Activated T-cell treated with anti-CD3 and anti-CD28 coated beads, Interleukin-2, amount 50 U/mL, for 4 hours (primary cell): ENCODE data around the gene GRB10. TPM values are rescaled to one million over a fixed set of nuclear protein-coding genes. Genes with fewer than 3 reads are reported as not detected.

Experiments used
- ATAC-seq, 2 donors: fragments of 200-7000 bp; cut with Tn5 transposase; one replicate each; pipeline ENCODE4 v1.10.0; 2021
- DNase-seq: peaks from one replicate; pipeline ENCODE4 v3.0.0-alpha.2; 2020
- H3K27me3 Mint-ChIP-seq: one replicate; pipeline ENCODE4 v1.8.0; 2021; ENCODE audit warnings: low read depth, mixed read lengths
- H3K36me3 Mint-ChIP-seq: one replicate; pipeline ENCODE4 v1.8.0; 2022; ENCODE audit warnings: mixed read lengths; ENCODE audit not compliant: insufficient read depth
- H3K4me1 Mint-ChIP-seq: one replicate; pipeline ENCODE4 v1.8.0; 2021; ENCODE audit warnings: low read depth, mixed read lengths
- H3K4me3 Mint-ChIP-seq: one replicate; pipeline ENCODE4 v1.8.0; 2021; ENCODE audit warnings: mild to moderate bottlenecking, moderate library complexity, mixed read lengths
- H3K9me3 Mint-ChIP-seq: one replicate; pipeline ENCODE4 v1.8.0; 2021; ENCODE audit warnings: mixed read lengths
- total RNA-seq, 3 donors: library from RNA; stranded (reverse); gene quantifications; one replicate each; pipeline ENCODE4 v1.2.1, GENCODE V29; 2021

Gene GRB10
- total RNA-seq, 3 donors from 2014 or later = 1.3 to 3.7 (median 3.3) TPM

- Mint-ChIP-seq H3K4me1 (peaks cover 27% of the 10 kb centered on the region), H3K27me3 (no peaks in the 10 kb centered on the region), H3K36me3 (no peaks in the 10 kb centered on the region), H3K4me3 (no peak overlapping the region), H3K9me3 (no peaks in the 10 kb centered on the region)
- ATAC-seq (no peak), DNase-seq (no peak)
Measured at GRCh38 chr7:50667338-50667737, 115.4 kb downstream of the GRB10 start.

GRCh38 chr7:50666124-50666496 lies 116.6 kb downstream of the GRB10 start:
- DNase-seq (no peak), ATAC-seq (no peak)
- peaks cover 39% of the 10 kb centered on the region for H3K4me1 Mint-ChIP-seq
- no peak overlapping the region for H3K4me3 Mint-ChIP-seq
- no peaks in the 10 kb centered on the region for H3K36me3 Mint-ChIP-seq
- no peaks in the 10 kb centered on the region for H3K9me3 Mint-ChIP-seq
- no peaks in the 10 kb centered on the region for H3K27me3 Mint-ChIP-seq

- peaks cover 45% of the 10 kb centered on the region for H3K4me1 Mint-ChIP-seq
- H3K36me3 Mint-ChIP-seq = no peaks in the 10 kb centered on the region
- no peaks in the 10 kb centered on the region for H3K9me3 Mint-ChIP-seq
- no peaks in the 10 kb centered on the region for H3K27me3 Mint-ChIP-seq
- DNase-seq (no peak), ATAC-seq (no peak)
- no peak overlapping the region for H3K4me3 Mint-ChIP-seq
Measured at GRCh38 chr7:50665403-50666123, 117.1 kb downstream of the GRB10 start.

GRCh38 chr7:50664937-50665336 lies 117.8 kb downstream of the GRB10 start:
- Mint-ChIP-seq H3K9me3 (no peaks in the 10 kb centered on the region), H3K4me1 (peaks cover 51% of the 10 kb centered on the region), H3K36me3 (no peaks in the 10 kb centered on the region), H3K27me3 (no peaks in the 10 kb centered on the region), H3K4me3 (no peak overlapping the region)
- no peak for DNase-seq
- ATAC-seq = peak; percentile 12 to 16

- no peaks in the 10 kb centered on the region for H3K27me3 Mint-ChIP-seq
- no peaks in the 10 kb centered on the region for H3K36me3 Mint-ChIP-seq
- no peaks in the 10 kb centered on the region for H3K9me3 Mint-ChIP-seq
- H3K4me1 Mint-ChIP-seq = peaks cover 55% of the 10 kb centered on the region
- no peak overlapping the region for H3K4me3 Mint-ChIP-seq
- ATAC-seq = peak; percentile 75 to 80
- DNase-seq = no peak
Measured at GRCh38 chr7:50664461-50664922, 118.2 kb downstream of the GRB10 start.

- H3K4me3 Mint-ChIP-seq = no peak overlapping the region
- DNase-seq = no peak
- no peaks in the 10 kb centered on the region for H3K36me3 Mint-ChIP-seq
- no peaks in the 10 kb centered on the region for H3K27me3 Mint-ChIP-seq
- no peaks in the 10 kb centered on the region for H3K9me3 Mint-ChIP-seq
- ATAC-seq = no peak
- peaks cover 55% of the 10 kb centered on the region for H3K4me1 Mint-ChIP-seq
Measured at GRCh38 chr7:50663396-50664102, 119.1 kb downstream of the GRB10 start.

GRCh38 chr7:50662996-50663395 lies 119.7 kb downstream of the GRB10 start:
- Mint-ChIP-seq H3K27me3 (no peaks in the 10 kb centered on the region), H3K4me3 (no peak overlapping the region), H3K4me1 (peaks cover 55% of the 10 kb centered on the region), H3K36me3 (no peaks in the 10 kb centered on the region), H3K9me3 (no peaks in the 10 kb centered on the region)
- DNase-seq = no peak
- no peak for ATAC-seq

GRCh38 chr7:50662041-50662694 lies 120.5 kb downstream of the GRB10 start:
- peaks cover 55% of the 10 kb centered on the region for H3K4me1 Mint-ChIP-seq
- H3K4me3 Mint-ChIP-seq = peak overlapping the region; percentile 59
- DNase-seq (no peak), ATAC-seq (no peak)
- H3K36me3 Mint-ChIP-seq = no peaks in the 10 kb centered on the region
- no peaks in the 10 kb centered on the region for H3K9me3 Mint-ChIP-seq
- H3K27me3 Mint-ChIP-seq = no peaks in the 10 kb centered on the region

GRCh38 chr7:50661345-50662040 lies 121.2 kb downstream of the GRB10 start:
- no peak for ATAC-seq
- no peaks in the 10 kb centered on the region for H3K36me3 Mint-ChIP-seq
- peak overlapping the region; percentile 59 for H3K4me3 Mint-ChIP-seq
- DNase-seq = no peak
- no peaks in the 10 kb centered on the region for H3K9me3 Mint-ChIP-seq
- H3K27me3 Mint-ChIP-seq = no peaks in the 10 kb centered on the region
- peaks cover 55% of the 10 kb centered on the region for H3K4me1 Mint-ChIP-seq

- peaks cover 55% of the 10 kb centered on the region for H3K4me1 Mint-ChIP-seq
- H3K9me3 Mint-ChIP-seq = no peaks in the 10 kb centered on the region
- peak overlapping the region; percentile 68 for H3K4me3 Mint-ChIP-seq
- H3K36me3 Mint-ChIP-seq = no peaks in the 10 kb centered on the region
- ATAC-seq (no peak), DNase-seq (no peak)
- no peaks in the 10 kb centered on the region for H3K27me3 Mint-ChIP-seq
Measured at GRCh38 chr7:50660830-50661175, 121.9 kb downstream of the GRB10 start.

- Mint-ChIP-seq H3K4me1 (peaks cover 54% of the 10 kb centered on the region), H3K27me3 (no peaks in the 10 kb centered on the region), H3K4me3 (peak overlapping the region; percentile 68), H3K36me3 (no peaks in the 10 kb centered on the region), H3K9me3 (no peaks in the 10 kb centered on the region)
- ATAC-seq (peak; percentile 39 to 51), DNase-seq (peak; percentile 27)
Measured at GRCh38 chr7:50660040-50660829, 122.5 kb downstream of the GRB10 start.

- ATAC-seq (no peak), DNase-seq (no peak)
- Mint-ChIP-seq H3K36me3 (no peaks in the 10 kb centered on the region), H3K4me1 (peaks cover 48% of the 10 kb centered on the region), H3K4me3 (peak overlapping the region; percentile 68), H3K9me3 (no peaks in the 10 kb centered on the region), H3K27me3 (no peaks in the 10 kb centered on the region)
Measured at GRCh38 chr7:50659329-50659965, 123.2 kb downstream of the GRB10 start.

GRCh38 chr7:50658696-50659095 lies 124.0 kb downstream of the GRB10 start:
- ATAC-seq (no peak), DNase-seq (no peak)
- H3K4me1 Mint-ChIP-seq = peaks cover 42% of the 10 kb centered on the region
- H3K27me3 Mint-ChIP-seq = no peaks in the 10 kb centered on the region
- H3K9me3 Mint-ChIP-seq = no peaks in the 10 kb centered on the region
- no peaks in the 10 kb centered on the region for H3K36me3 Mint-ChIP-seq
- no peak overlapping the region for H3K4me3 Mint-ChIP-seq
